RKO (cell line): ENCODE results near the gene AKAP14.
A peak's percentile ranks its signal among the peaks of the same experiment; 100 is the strongest.
"Not testable (repeated sequence)": the region's sequence is repeated elsewhere in the genome, so short reads cannot be mapped to it uniquely, and the experiment has no call there.

Source experiments
- DNase-seq: peaks from one replicate; pipeline ENCODE4 v3.0.0-alpha.2; 2016; ENCODE audit warnings: low spot score

AKAP14 gene

DNA sequence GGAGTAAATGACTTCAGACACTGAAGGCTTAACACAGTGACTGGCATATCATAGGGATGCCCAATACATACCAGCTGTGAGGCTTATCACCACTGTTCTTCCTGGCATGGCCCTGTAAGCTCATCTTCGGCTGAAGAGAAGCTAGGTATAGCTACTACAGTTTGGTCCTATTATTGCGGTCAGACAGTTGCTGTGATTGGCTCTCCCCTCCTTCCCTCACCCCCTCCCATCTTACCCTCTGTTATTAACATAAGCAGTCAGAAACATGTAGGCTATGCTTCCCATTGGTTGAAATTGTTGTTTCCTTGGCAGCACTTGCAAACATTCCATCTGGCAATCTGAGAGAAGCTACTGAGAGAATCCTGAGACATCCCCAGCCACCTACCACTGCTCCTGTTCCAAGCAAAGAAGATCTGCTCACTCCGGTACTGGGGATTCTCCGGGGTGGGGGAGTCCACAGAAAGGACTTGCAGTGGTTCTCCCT is at the start of gene AKAP14:
TSS of gene AKAP14 (plus strand) at position 51 of the 484 bp plus-strand sequence. CDS start 7,331 bp downstream, outside the sequence.
- DNase-seq: no peak

DNA sequence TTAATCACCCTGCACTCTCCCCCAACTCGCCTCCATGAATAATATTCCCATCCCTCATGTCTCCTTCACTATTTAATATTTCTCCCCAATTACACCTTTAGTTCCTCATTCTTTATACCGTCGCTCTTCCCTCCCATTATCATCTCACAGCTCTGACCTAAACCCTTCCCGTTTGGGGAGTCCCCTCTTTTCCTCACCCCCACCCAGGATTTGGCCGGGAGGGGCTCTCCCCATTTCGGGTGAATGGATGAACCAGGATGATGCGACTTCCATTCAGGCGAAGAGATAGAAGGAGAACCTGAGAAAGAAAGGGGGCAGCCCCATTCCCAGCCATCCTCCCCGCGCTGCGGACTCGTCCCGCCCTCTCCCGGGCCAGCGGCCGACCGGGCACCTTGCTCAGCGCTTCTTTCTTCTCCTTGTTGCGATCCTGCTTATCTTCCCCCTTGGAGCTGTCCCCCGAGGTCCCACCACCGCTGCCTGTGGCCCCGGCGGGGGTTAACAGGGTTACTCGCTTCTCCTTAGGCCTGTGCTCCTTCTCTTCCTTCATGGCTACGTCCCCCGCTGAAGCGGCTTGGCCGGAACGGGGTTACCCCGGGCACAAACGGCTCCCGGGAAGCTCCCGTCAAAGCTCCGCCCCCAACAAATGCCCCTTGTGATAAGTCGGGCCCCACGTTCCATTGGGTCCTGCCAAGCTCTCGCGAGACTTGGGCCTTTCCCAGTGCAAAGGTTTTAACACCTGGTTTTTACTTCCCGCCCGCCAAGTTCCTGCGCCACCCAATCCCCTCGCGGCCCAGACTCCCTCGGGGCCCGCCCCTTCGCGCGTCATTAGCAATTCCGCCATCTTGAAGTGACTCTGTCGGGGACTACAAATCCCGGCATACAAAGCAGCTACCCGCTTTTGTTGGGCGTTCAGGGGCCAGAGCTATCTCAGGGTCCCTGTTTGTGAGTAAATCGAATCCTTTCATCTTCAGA is 43.0 kb upstream of the AKAP14 start, which contains the start of gene UPF3B:
TSS of gene UPF3B (minus strand) at position 582 of the 972 bp plus-strand sequence. CDS start at position 547, 35 bp downstream.
- DNase-seq: peak; percentile 98

DNA sequence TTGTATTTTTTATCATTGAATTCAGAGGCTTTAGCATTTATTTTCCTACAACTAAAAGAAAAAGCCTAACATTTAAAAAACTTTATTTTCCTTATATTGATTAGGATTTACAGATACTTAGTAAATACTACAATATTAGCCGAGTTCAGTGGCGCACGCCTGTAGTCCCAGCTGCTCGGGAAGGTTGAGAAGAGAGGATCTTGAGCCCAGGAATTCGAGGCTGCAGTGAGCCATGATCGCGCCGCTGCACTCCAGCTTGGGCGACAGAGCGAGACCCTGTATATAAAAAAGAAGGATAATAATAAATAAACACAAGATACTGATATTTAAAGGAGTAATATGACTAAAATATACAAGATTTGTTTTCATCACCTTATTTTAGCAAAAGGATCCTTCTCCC is 42.2 kb upstream of the AKAP14 start:
- DNase-seq: no peak

DNA sequence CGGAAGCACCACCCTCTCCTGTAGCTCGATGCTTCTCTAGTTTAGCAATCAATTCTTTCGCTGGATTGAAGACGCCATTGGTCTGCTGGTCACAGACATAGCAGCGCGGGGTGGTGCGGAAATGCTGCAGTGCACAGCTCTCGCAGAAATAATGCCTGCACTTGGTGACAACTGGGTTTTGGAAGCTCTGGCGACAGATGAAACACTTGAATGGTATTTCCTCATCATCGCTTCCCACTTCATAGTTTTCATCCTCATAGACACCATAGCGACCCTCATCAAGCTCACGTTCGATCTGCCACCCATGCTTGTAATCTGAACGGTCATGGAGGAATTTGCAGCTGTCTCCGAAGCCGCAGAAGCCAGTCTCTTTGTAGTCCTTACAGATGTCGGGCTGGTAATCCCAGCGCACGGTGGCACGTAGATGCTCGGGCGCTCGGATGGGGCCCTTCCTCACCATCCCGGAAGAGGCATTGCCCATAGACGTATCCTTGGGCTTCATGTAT is 25.0 kb upstream of the AKAP14 start:
- DNase-seq: peak; percentile 51

DNA sequence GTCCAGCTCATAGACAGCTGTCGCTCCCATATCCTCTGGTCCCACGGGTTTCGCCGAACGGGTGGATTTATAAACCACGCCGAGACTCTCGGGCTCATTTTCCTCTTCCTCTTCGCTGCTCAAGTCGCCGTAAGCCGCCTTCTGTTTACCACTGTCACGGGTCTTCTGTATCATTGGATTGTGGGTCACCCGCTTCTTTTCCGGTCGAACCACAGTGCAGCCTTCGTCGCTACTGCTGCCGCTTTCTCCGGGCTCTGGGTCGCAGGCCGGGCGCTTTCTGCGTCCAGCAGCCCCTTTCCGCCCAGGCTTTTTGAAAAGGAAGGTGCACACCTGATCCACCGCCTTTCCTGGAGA is 24.5 kb upstream of the AKAP14 start:
- peak; percentile 28 for DNase-seq

DNA sequence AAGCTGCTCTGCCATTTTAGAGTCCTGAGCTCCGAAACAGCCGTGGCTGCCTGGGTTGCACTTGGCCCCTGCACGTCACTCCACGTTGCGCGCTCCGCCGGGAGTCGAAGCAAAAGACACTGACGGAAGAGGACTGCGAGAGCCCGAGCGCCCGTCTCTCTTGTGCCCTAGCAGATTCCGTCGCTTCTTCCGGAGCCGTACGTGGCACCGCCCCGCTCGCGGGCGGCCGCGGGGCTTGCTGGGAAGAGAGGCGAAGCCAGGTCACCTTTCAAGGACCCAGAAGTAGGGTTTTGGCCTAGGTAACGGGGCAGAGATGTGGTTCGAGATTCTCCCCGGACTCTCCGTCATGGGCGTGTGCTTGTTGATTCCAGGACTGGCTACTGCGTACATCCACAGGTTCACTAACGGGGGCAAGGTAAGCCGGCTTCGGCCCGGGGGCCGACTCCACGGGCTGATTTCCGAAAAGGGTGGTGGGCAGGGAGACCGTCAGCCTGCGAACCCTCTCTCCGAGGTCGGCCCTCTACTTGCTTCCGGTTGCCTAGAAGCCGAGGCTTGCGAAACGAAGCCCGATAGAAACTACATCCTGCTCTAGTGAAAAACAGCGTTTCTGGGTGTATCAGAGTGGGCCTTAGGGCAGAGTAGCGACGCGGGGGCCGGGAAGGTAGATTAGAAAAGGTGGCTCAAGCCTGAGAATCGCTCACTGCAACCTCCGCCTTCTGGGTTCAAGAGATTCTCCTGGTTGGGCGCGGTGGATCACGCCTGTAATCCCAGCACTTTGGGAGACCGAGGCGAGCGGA is 23.9 kb upstream of the AKAP14 start, which contains the start of the genes NDUFA1 and RNF113A:
TSS of gene NDUFA1 (plus strand) at position 234 of the 797 bp plus-strand sequence. CDS start at position 314, 80 bp downstream.
TSS of gene RNF113A (minus strand) at position 135 of the 797 bp plus-strand sequence. CDS start at position 15, 120 bp downstream.
- DNase-seq: peak; percentile 87

DNA sequence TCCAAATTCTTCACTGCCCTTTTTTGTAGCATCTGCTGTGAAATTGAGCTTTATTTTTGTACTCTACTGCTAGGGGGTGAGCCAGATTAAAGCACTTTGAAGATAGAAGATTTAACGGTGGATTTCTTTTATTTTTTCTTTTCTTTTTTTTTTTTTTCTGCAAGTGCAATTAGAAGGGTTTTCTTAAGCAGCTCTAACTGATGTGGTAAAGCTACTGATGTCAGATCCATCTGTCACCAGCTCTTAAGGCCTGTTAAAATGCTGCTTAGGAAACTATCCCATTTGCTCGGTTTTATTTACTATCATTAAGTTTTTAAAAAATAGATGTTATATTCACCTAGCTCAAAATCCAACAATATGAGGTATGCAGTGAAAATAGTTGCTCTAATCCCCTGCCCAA is 17.0 kb upstream of the AKAP14 start:
- no peak for DNase-seq

DNA sequence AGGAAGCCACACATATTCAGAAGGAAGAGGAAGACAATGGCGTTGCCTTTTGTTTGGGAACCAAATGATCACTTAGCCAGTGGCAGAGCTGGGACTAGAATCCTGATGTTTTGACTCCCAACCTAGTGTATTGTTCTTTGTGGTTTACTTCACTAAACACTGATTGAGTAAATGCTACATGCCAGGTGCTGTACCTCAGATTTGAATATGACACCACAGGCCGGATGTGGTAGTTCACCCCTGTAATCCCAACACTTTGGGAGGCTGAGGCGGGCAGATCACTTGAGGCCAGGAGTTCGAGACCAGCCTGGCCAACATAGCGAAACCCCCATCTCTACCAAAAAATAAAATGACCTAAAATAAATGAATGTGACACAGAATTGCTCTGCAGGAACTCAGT is 15.6 kb upstream of the AKAP14 start:
- DNase-seq: no peak

DNA sequence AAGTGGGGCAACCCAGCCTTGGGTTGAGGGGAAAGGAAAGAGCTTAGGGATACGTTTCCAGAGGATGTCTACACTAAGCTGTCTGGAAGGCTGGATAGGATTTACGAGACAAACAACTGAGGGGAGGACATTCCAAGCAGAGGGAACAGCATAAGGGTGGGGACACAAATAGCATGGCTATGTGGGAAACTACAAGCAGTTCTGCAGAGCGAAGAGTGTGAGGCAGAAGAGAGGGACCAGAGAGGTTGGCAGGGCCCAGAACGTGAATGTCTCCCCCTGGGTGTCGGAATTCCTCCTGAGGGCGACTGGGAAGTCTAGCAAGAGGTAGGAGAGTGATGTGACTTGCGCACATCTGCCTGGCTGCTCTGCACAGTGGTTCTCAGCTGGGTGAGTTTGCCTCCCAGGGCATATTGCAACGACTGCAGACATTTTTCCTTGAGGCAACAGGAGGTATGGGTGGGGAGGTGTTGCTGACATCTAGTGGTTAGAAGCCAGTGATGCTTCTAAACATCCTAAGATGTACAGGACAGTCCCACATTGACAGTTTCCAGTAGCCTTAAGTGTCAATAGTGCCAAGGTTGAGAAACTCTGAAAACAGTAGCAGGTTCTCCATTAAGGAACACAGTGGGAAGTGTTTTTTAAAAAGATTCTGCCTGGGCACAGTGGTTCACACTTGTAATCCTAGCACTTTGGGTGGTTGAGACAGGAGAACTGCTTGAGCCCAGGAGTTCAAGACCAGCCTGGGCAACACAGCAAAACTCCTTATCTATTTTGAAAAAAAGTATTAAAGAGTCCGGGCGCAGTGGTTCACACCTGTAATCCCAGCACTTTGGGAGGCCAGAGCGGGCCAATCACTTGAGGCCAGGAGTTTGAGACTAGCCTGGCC is 14.9 kb upstream of the AKAP14 start:
- DNase-seq: peak; percentile 79

DNA sequence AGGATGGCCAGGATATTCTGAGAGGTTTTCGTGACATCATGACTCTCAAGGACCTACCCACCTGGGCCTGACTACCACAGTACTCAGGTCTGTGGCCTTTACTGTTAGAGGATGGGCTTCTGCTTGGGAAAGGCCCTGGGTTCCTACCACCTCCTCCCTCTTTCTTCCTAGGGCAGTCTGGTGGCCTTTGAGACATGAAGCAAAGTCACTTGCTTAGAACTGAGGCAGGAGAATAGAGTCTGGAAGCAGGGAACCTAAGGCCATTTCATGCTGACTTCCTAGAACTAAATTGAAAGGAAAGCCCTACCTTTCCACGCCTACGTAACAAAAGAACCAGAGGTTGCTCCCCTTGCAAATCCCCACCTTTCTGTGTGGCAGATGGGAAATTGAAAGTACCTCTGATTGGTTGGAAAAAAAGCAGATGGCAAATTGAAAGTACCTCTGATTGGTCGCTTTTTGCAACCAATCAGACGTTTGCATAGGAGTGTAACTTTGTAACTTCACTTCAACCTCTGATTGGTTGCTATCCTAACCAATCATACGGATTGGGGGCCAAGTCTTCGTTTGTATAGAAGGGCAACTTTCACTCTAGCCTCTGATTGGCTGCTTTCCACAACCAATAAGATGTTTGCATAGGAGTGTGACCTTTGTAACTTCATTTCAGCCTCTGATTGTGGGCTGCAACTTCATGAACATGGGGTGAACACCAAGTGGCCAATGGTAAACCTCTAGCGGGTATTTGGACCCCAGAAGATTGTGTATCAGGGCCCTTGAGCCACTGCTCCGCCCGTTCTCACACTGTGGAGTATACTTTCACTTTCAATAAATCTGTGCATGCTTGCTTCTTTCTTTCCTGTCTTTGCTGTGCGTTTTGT is 9.9 kb upstream of the AKAP14 start:
- peak; percentile 26 for DNase-seq

DNA sequence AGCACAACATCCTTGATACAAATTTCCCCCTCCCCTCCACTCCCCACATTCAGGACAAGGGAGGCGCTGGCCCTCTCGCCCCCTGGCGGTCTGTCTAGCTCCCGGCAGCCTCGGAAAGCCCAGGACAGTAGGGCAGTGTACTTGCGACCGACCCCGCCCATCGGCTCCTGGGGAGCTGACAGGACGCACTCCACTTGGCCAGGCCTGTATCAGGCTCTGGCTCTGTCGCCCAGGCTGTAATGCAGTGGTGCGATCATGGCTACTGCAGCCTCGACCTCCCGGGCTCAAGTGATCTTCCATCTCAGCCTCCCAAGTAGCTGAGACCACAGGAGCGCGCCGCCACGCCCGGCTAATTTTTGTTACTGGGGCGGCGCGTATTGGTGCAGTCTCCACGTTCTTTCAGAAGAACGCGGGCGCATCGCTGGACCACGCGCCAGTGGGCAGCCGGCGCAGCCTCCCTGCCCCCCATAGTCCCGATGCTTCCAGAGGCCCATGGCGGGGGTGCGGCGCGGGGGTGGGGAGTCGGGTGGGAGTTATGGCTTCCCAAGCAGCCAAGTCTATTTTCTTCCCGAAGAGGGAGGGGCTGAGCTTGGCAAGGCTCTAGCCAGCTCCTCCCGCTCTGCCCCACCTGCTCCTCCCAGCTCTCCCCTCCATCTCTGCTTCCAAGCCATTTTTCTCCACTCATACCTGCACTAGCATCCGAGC is 7.8 kb upstream of the AKAP14 start:
- DNase-seq: no peak

DNA sequence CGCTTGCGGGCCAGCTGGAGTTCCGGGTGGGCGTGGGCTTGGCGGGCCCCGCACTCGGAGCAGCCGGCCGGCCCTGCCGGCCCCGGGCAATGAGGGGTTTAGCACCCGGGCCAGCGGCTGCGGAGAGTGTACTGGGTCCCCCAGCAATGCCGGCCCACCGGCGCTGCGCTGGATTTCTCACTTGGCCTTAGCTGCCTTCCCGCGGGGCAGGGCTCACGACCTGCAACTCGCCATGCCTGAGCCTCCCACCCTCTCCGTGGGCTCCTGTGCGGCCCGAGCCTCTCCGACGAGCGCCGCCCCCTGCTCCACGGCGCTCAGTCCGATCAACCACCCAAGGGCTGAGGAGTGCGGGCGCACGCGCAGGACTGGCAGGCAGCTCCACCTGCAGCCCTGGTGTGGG is 5.1 kb upstream of the AKAP14 start:
- DNase-seq: not testable (repeated sequence)

DNA sequence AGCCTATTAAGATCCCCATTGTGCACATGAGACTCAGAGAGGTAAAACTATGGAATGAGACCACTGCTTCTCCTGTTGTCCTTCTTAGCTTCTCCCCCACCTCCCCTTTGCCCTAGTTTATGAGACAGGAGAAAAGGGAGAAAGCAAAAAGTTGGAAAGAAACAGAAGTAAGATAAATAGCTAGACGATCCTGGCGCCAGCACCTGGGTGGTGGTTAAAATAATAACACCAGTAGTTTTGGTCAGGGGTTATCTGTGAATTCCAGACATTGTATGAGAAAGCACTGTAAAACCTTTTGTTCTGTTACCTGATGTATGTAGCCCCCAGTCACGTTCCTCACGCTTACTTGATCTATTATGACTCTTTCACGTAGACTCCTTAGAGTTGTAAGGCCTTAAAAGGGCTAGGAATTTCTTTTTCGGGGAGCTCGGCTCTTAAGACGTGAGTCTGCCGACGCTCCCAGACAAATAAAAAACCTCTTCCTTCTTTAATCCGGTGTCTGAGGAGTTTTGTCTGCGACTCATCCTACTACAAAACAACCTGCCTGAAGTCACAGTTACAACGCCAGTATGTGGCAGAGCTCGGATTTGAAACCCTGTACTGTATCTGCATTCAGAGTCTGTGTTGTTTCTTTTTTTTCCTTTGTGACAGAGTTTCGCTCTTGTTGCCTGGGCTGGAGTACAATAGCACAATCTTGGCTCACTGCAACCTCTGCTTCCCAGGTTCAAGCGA is 3.6 kb upstream of the AKAP14 start:
- not testable (repeated sequence) for DNase-seq

DNA sequence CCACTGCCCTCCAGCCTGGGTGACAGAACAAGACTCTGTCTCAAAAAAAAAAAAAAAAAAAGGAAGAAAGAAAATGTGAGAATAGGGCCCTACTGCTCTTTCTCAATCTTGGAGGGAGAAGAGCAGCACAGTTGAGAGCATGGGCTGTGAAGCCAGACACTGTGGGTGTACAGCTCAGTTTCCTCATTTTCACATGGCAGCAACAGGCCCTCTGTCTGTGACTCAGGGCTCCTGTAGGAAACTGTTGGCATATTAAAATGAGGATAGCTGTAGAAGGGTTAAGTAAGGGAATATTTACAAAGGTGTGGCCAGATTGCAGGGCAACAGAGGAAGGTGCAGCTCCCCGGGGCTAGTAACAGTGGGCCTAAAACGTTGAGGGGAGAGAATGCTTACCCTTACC is 3.4 kb downstream of the AKAP14 start:
- DNase-seq: no peak

DNA sequence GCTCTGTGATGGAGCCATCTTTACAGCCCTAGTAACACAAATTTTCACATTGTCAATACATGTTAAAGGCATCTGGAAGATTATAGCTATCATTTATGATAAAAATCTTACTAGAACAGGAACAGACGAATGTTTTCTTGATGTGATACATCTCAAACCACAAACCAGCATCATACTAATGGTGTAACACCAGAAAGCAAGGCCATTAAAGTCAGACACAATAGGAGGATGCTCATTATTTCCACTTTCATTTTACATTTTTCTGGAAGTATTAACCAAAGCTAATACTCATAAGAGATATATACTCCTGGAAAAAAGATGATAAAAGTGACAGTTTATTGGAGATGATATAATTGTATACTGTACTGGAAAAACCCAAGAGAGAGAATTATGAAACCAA is 5.3 kb downstream of the AKAP14 start:
- no peak for DNase-seq

DNA sequence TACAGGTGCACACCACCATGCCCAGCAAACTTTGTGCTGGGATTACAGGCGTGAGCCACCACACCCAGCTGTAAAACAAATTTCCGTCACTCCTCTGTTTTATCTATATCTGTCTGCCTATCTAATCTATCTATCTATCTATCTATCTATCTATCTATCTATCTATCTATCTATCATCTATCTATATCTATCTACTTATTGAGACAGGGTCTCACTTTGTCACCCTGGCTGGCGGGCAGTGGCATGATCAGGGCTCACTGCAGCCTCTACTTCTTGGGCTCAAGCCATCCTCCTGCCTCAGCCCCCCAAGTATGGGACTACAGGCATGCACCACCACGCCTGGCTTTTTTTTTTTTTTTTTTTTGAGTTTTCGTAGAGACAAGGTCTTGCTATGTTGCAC is 20.6 kb downstream of the AKAP14 start:
- no peak for DNase-seq

DNA sequence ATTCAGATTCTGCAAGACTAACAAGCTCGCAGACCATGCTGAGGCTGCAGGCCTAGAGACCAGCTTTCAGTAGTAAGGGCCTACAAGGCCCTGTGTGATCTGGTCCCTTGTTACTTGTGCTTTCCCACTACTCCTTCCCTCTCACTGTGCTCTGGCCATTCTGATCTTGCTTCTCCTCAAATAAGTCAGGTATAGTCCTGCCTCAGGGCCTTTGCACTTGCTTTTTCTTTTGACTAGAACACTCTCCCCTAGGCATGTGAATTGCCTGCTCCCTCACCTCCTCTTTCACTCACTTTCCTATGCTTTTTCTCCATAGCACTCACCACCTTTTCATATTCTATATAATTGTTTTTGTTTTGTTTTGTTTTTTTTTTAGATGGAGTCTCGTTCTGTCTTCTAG is 22.2 kb downstream of the AKAP14 start:
- DNase-seq: no peak

DNA sequence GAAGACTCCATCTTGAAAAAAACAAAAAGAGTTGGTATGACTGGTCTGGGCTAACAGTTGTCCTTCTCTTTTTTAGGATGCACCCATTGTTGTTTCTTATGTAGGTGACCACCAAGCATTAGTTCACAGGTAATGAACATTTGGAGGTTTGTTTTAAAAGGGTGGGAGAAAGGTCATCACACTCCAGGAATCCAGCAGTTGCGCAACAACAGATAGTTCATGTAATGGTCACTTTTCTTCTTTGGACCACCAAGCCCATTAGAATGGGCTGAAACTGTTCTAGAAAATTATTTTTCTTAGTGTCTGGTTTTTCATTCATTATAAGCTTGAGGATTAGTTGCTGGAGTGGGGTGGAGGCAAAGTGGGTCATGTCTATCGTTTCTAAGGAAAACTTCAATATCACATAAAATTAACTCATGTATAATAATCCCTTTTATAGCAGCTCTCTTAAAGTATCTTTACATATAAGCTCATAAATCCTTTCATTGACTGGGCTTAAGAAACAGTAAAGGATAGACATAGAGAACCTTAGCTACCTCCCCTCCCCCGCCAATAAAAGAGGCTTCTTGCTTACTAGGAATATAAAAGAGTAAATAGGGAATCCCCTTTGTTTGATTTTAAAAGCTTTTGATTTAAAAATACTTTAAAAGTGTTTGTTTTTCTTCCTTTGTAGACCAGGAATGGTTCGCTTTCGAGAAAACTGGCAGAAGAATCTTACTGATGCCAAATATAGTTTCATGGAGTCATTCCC is 24.3 kb downstream of the AKAP14 start:
- DNase-seq: no peak
